Measurements from ENCODE around the gene MISP. TPM values are rescaled to one million over a fixed set of nuclear protein-coding genes. Genes with fewer than 3 reads are reported as not detected.
A peak's percentile ranks its signal among the peaks of the same experiment; 100 is the strongest.

The MISP gene
- total and polyA plus RNA-seq, 2 of the 13 experiments (the other 11 are each of a cell fraction or from before 2014, with no cell fraction given) = 0.67 to 1.3 TPM

DNA sequence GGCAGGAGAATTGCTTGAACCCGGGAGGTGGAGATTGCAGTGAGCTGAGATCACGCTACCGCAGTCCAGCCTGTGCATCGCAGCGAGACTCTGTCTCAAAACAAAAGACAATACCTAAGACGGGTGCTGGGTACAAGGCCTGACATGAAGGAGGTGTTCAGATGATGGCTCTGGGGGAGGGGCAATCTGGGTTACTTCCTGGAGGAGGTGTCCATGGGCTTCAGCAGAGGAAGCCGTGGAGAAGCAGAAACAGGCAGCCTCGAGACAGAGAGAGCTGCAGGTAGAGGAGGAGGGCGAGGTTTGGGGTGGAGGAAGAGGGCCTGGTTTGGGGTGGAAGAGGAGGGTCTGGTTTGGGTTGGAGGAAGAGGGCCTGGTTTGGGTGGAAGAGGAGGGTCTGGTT, 3.6 kb downstream of the MISP start:
- ChIA-PET CTCF (ENCODE audit: low intra/inter-chr PET ratio, low total read pairs) (no interaction called here), POLR2A (no interaction called here)
- TF ChIP-seq ZNF737 (CRISPR knock-in tag; IDR thresholded peaks at IDR 0.05; ENCODE audit: borderline replicate concordance) (no peak), ZFP36 (IDR thresholded peaks at IDR 0.05; ENCODE audit: borderline replicate concordance, low read depth, low read length, partially characterized antibody) (peak; percentile 32)
- H3K27ac ChIP-seq (ENCODE audit: extremely low read length, insufficient read depth, low read length) = no peak overlapping the region
- ATAC-seq (no peak), DNase-seq (ENCODE audit: low spot score) (no peak), FAIRE-seq (no peak)
- H3K27me3 ChIP-seq (ENCODE audit: control insufficient read depth in 1 of 2, insufficient read depth in 2 of 2, low read length in 2 of 2) = no peaks in the 10 kb centered on the region
- WGBS (ENCODE audit: low lambda C conversion rate) = 95% methylated on average over 9 of the region's 9 CpGs
- no TSS peak for BruUV-seq (replicated peaks)
- in situ Hi-C loops (cut with HindIII; ENCODE audit: extremely low pct_ligation_motif_present, low pct_unique_long_range_greater_than_20kb) (no loop called here), intact Hi-C loops (cut with micrococcal nuclease; ENCODE audit: unreplicated experiment) (no loop called here)
- H3K79me2 ChIP-seq (ENCODE audit: insufficient read depth, low read length) = no peaks in the 10 kb centered on the region
- H3K36me3 ChIP-seq (replicated peaks in 1 of 2; ENCODE audit: control insufficient read depth in 1 of 2, insufficient read depth in 2 of 2, low read length in 2 of 2) = no peaks in the 10 kb centered on the region
- no peak overlapping the region for H3K4me3 ChIP-seq (replicated peaks in 1 of 3; ENCODE audit: insufficient read depth in 1 of 3, low read depth in 2 of 3, low read length in 3 of 3)
- no peak overlapping the region for H3K9ac ChIP-seq (ENCODE audit: insufficient read depth, low read depth, low read length)
- no peak overlapping the region for H3K4me2 ChIP-seq (ENCODE audit: low read depth, low read length)
- peaks cover 45% of the 10 kb centered on the region for H3K4me1 ChIP-seq (ENCODE audit: insufficient read depth, low read length)
- no peaks in the 10 kb centered on the region; the same call in 1 of the 2 replicates for H3K9me3 ChIP-seq (ENCODE audit: low read length)
- H4K20me1 ChIP-seq (ENCODE audit: insufficient read depth, low read length) = no peaks in the 10 kb centered on the region
- no peak overlapping the region for H2AFZ ChIP-seq (ENCODE audit: low read length)

DNA sequence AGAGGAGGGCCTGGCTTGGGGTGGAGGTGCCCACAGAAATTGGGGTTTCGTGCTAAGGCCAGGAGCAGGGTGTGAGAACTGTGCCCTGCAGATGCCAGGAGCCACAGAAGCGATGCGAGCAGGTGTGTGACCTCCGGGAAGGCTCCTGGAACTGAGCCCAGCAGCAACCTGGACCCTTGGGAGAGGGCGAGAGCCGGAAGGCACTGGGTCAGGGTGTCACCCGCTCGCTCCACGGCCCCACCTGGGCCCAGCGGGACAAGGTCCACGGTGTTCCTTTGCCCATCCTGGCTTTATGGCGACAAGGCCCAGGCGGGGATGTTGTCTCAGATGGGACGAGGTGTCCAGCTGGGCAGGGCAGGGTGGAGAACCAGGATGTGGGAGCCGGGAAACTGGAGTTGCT, 4.2 kb downstream of the MISP start:
- no peaks in the 10 kb centered on the region for H3K27me3 ChIP-seq (ENCODE audit: control insufficient read depth in 1 of 2, insufficient read depth in 2 of 2, low read length in 2 of 2)
- DNase-seq (ENCODE audit: low spot score) = no peak
- no peaks in the 10 kb centered on the region for H3K79me2 ChIP-seq (ENCODE audit: insufficient read depth, low read length)
- H3K27ac ChIP-seq (ENCODE audit: extremely low read length, insufficient read depth, low read length) = no peak overlapping the region
- H3K9me3 ChIP-seq (ENCODE audit: low read length) = no peaks in the 10 kb centered on the region; the same call in 1 of the 2 replicates
- TF ChIP-seq, protein P1, sequence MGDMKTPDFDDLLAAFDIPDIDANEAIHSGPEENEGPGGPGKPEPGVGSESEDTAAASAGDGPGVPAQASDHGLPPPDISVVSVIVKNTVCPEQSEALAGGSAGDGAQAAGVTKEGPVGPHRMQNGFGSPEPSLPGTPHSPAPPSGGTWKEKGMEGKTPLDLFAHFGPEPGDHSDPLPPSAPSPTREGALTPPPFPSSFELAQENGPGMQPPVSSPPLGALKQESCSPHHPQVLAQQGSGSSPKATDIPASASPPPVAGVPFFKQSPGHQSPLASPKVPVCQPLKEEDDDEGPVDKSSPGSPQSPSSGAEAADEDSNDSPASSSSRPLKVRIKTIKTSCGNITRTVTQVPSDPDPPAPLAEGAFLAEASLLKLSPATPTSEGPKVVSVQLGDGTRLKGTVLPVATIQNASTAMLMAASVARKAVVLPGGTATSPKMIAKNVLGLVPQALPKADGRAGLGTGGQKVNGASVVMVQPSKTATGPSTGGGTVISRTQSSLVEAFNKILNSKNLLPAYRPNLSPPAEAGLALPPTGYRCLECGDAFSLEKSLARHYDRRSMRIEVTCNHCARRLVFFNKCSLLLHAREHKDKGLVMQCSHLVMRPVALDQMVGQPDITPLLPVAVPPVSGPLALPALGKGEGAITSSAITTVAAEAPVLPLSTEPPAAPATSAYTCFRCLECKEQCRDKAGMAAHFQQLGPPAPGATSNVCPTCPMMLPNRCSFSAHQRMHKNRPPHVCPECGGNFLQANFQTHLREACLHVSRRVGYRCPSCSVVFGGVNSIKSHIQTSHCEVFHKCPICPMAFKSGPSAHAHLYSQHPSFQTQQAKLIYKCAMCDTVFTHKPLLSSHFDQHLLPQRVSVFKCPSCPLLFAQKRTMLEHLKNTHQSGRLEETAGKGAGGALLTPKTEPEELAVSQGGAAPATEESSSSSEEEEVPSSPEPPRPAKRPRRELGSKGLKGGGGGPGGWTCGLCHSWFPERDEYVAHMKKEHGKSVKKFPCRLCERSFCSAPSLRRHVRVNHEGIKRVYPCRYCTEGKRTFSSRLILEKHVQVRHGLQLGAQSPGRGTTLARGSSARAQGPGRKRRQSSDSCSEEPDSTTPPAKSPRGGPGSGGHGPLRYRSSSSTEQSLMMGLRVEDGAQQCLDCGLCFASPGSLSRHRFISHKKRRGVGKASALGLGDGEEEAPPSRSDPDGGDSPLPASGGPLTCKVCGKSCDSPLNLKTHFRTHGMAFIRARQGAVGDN (CRISPR knock-in tag; IDR thresholded peaks at IDR 0.05) = peak; percentile 12; the same call in 1 of the 2 replicates
- TF ChIP-seq ZNF17 (CRISPR knock-in tag; IDR thresholded peaks at IDR 0.05) (no peak), HNRNPL (IDR thresholded peaks at IDR 0.05; ENCODE audit: low read depth, low read length) (0 out of 2 replicates have a peak, but pooled peaks have one; percentile 22)
- H4K20me1 ChIP-seq (ENCODE audit: insufficient read depth, low read length) = no peaks in the 10 kb centered on the region
- H3K4me1 ChIP-seq (ENCODE audit: insufficient read depth, low read length) = peaks cover 45% of the 10 kb centered on the region
- no TSS peak for BruUV-seq (replicated peaks)
- intact Hi-C loops (cut with micrococcal nuclease; ENCODE audit: unreplicated experiment) (no loop called here), in situ Hi-C loops (cut with HindIII; ENCODE audit: extremely low pct_ligation_motif_present, low pct_unique_long_range_greater_than_20kb) (no loop called here)
- ChIA-PET CTCF (ENCODE audit: low intra/inter-chr PET ratio, low total read pairs) (no interaction called here), POLR2A (no interaction called here)
- no peaks in the 10 kb centered on the region for H3K36me3 ChIP-seq (replicated peaks in 1 of 2; ENCODE audit: control insufficient read depth in 1 of 2, insufficient read depth in 2 of 2, low read length in 2 of 2)
- no peak overlapping the region for H3K4me2 ChIP-seq (ENCODE audit: low read depth, low read length)
- no peak for FAIRE-seq
- ATAC-seq = no peak
- no peak overlapping the region for H3K9ac ChIP-seq (ENCODE audit: insufficient read depth, low read depth, low read length)
- 76% methylated on average over 10 of the region's 15 CpGs for WGBS (ENCODE audit: low lambda C conversion rate)
- H2AFZ ChIP-seq (ENCODE audit: low read length) = no peak overlapping the region
- H3K4me3 ChIP-seq (replicated peaks in 1 of 3; ENCODE audit: insufficient read depth in 1 of 3, low read depth in 2 of 3, low read length in 3 of 3) = no peak overlapping the region

Data from HepG2 (cell line).